CD8-positive, alpha-beta memory T cell (primary cell): ENCODE data around the gene SHCBP1L. TPM values are rescaled to one million over a fixed set of nuclear protein-coding genes. Genes with fewer than 3 reads are reported as not detected.

Source experiments
- CTCF ChIA-PET: fragments of 350-600 bp; sonication (Branson Sonifier 250); formaldehyde crosslinking; loops from one replicate; lab custom pipeline; 2021; ENCODE audit warnings: antibody characterized with exemption; lab: Charles Lee
- POLR2A ChIA-PET: fragments of 350-600 bp; sonication (Branson Sonifier 250); formaldehyde crosslinking; loops from one replicate; lab custom pipeline; 2021; ENCODE audit warnings: antibody characterized with exemption; lab: Charles Lee
- DNase-seq, 5 donors: peaks; one replicate each; pipeline versions ENCODE4 v3.0.0 to v3.0.0-alpha.2; 2020 to 2022; ENCODE audit warnings: mixed read lengths in 1 of 5
- H3K27ac ChIP-seq: one replicate; pipeline ENCODE4 v1.7.0; 2013; ENCODE audit warnings: low read depth, mild to moderate bottlenecking, low read length, moderate library complexity
- H3K27me3 ChIP-seq: 2 replicates; pipeline ENCODE4 v1.7.0; 2013; ENCODE audit warnings: low read length, mild to moderate bottlenecking; ENCODE audit not compliant: insufficient read depth, poor library complexity, severe bottlenecking
- H3K36me3 ChIP-seq: 2 replicates; pipeline ENCODE4 v1.7.0; 2013; ENCODE audit warnings: mild to moderate bottlenecking, low read length, moderate library complexity; ENCODE audit not compliant: insufficient read depth
- H3K4me1 ChIP-seq: 2 replicates; pipeline ENCODE4 v1.7.0; 2013; ENCODE audit warnings: mild to moderate bottlenecking, low read length, moderate library complexity; ENCODE audit not compliant: insufficient read depth
- H3K4me3 ChIP-seq: 2 replicates; pipeline ENCODE4 v1.7.0; 2013; ENCODE audit warnings: mild to moderate bottlenecking, low read length
- H3K9me3 ChIP-seq: 2 replicates; pipeline ENCODE4 v1.7.0; 2013; ENCODE audit warnings: mild to moderate bottlenecking, low read length
- H3K27ac Mint-ChIP-seq, 8 donors: one replicate each; pipeline ENCODE4 v1.8.0; 2020 to 2021; ENCODE audit warnings: mixed read lengths in 8 of 8, mild to moderate bottlenecking in 6 of 8, inconsistent platforms in 3 of 8, moderate library complexity in 3 of 8
- H3K27me3 Mint-ChIP-seq, 2 donors: one replicate each; pipeline ENCODE4 v1.8.0; 2020 to 2021; ENCODE audit warnings: mixed read lengths in 2 of 2, mild to moderate bottlenecking in 1 of 2, moderate library complexity in 1 of 2
- H3K36me3 Mint-ChIP-seq, 3 donors: one replicate each; pipeline ENCODE4 v1.8.0; 2020 to 2021; ENCODE audit warnings: mixed read lengths in 3 of 3, inconsistent platforms in 1 of 3, mild to moderate bottlenecking in 1 of 3
- H3K4me1 Mint-ChIP-seq, 3 donors: one replicate each; pipeline ENCODE4 v1.8.0; 2020 to 2021; ENCODE audit warnings: mixed read lengths in 3 of 3, inconsistent platforms in 1 of 3, mild to moderate bottlenecking in 1 of 3
- H3K4me3 Mint-ChIP-seq, 7 donors: one replicate each; pipeline ENCODE4 v1.8.0; 2020 to 2021; ENCODE audit warnings: mixed read lengths in 7 of 7, mild to moderate bottlenecking in 6 of 7, moderate library complexity in 4 of 7, inconsistent platforms in 2 of 7
- H3K9me3 Mint-ChIP-seq, 5 donors: one replicate each; pipeline ENCODE4 v1.8.0; 2020 to 2022; ENCODE audit warnings: mixed read lengths in 5 of 5, mild to moderate bottlenecking in 3 of 5, moderate library complexity in 2 of 5, inconsistent platforms in 1 of 5
- polyA plus RNA-seq: library from polyadenylated mRNA; unstranded; fragments of 300-500 nt; fragmentation: Illumina TruSeq; gene quantifications from one replicate; pipeline ENCODE4 v1.2.3, GENCODE V29; 2021
- total RNA-seq, 2 experiments: library from RNA; stranded (reverse); gene quantifications; one replicate each; pipeline ENCODE4 v1.2.3, GENCODE V29; 2021

SHCBP1L gene
- total and polyA plus RNA-seq, 3 experiments from 2014 or later, result not detected

GRCh38 chr1:182860658-182861057 lies 92.3 kb downstream of the SHCBP1L start:
- DNase-seq, result no peak
- Histone ChIP-seq H3K27ac (no peak overlapping the region), H3K27me3 (no peaks in the 10 kb centered on the region), H3K4me3 (no peak overlapping the region), H3K9me3 (no peaks in the 10 kb centered on the region), H3K4me1 (no peaks in the 10 kb centered on the region), H3K36me3 (peaks cover 86% of the 10 kb centered on the region)
- no peaks in the 10 kb centered on the region for H3K27me3 Mint-ChIP-seq
- H3K27ac Mint-ChIP-seq, result no peak overlapping the region
- no peaks in the 10 kb centered on the region for H3K9me3 Mint-ChIP-seq
- CTCF ChIA-PET, result no interaction called here
- peaks cover 16 to 95% (median 31%) of the 10 kb centered on the region in 3 donors for H3K36me3 Mint-ChIP-seq
- H3K4me1 Mint-ChIP-seq, result peaks cover 8 to 33% (median 26%) of the 10 kb centered on the region in 3 donors
- POLR2A ChIA-PET, result no interaction called here
- no peak overlapping the region for H3K4me3 Mint-ChIP-seq

GRCh38 chr1:182857212-182857611 lies 95.8 kb downstream of the SHCBP1L start:
- Histone ChIP-seq H3K4me1 (no peaks in the 10 kb centered on the region), H3K4me3 (no peak overlapping the region), H3K27me3 (no peaks in the 10 kb centered on the region), H3K9me3 (no peaks in the 10 kb centered on the region), H3K36me3 (peaks cover 94% of the 10 kb centered on the region), H3K27ac (no peak overlapping the region)
- H3K9me3 Mint-ChIP-seq, result no peaks in the 10 kb centered on the region
- ChIA-PET CTCF (no interaction called here), POLR2A (no interaction called here)
- no peak for DNase-seq
- peaks cover 8 to 30% (median 26%) of the 10 kb centered on the region in 3 donors for H3K4me1 Mint-ChIP-seq
- peaks cover 16 to 97% (median 40%) of the 10 kb centered on the region in 3 donors for H3K36me3 Mint-ChIP-seq
- H3K27me3 Mint-ChIP-seq, result no peaks in the 10 kb centered on the region
- peak overlapping the region in 1 of 8 donors; percentile 10 for H3K27ac Mint-ChIP-seq
- H3K4me3 Mint-ChIP-seq, result no peak overlapping the region

- Histone ChIP-seq H3K27me3 (no peaks in the 10 kb centered on the region), H3K4me3 (no peak overlapping the region), H3K9me3 (no peaks in the 10 kb centered on the region), H3K4me1 (no peaks in the 10 kb centered on the region), H3K36me3 (peaks cover 96% of the 10 kb centered on the region), H3K27ac (no peak overlapping the region)
- POLR2A ChIA-PET, result no interaction called here
- DNase-seq, result no peak
- H3K9me3 Mint-ChIP-seq, result no peaks in the 10 kb centered on the region
- H3K27ac Mint-ChIP-seq, result peak overlapping the region in 1 of 8 donors; percentile 52
- no peak overlapping the region for H3K4me3 Mint-ChIP-seq
- H3K36me3 Mint-ChIP-seq, result peaks cover 13 to 98% (median 36%) of the 10 kb centered on the region in 3 donors
- CTCF ChIA-PET, result no interaction called here
- H3K27me3 Mint-ChIP-seq, result no peaks in the 10 kb centered on the region
- peaks cover 9 to 27% (median 19%) of the 10 kb centered on the region in 3 donors for H3K4me1 Mint-ChIP-seq
Measured at GRCh38 chr1:182855911-182856310, 97.1 kb downstream of the SHCBP1L start.

- H3K4me3 Mint-ChIP-seq, result no peak overlapping the region
- ChIA-PET POLR2A (no interaction called here), CTCF (no interaction called here)
- no peak for DNase-seq
- H3K27ac Mint-ChIP-seq, result no peak overlapping the region
- Histone ChIP-seq H3K27ac (no peak overlapping the region), H3K27me3 (no peaks in the 10 kb centered on the region), H3K4me1 (peaks cover 10% of the 10 kb centered on the region), H3K4me3 (no peak overlapping the region), H3K9me3 (no peaks in the 10 kb centered on the region), H3K36me3 (peaks cover 88% of the 10 kb centered on the region)
- no peaks in the 10 kb centered on the region for H3K9me3 Mint-ChIP-seq
- H3K36me3 Mint-ChIP-seq, result peaks cover 11 to 96% (median 30%) of the 10 kb centered on the region in 3 donors
- H3K27me3 Mint-ChIP-seq, result no peaks in the 10 kb centered on the region
- H3K4me1 Mint-ChIP-seq, result peaks cover 38 to 52% (median 39%) of the 10 kb centered on the region in 3 donors
Measured at GRCh38 chr1:182851825-182852224, 101.1 kb downstream of the SHCBP1L start.

- Histone ChIP-seq H3K36me3 (peaks cover 82% of the 10 kb centered on the region), H3K27me3 (no peaks in the 10 kb centered on the region), H3K4me3 (no peak overlapping the region), H3K9me3 (no peaks in the 10 kb centered on the region), H3K27ac (no peak overlapping the region), H3K4me1 (peaks cover 16% of the 10 kb centered on the region)
- peak overlapping the region in 1 of 8 donors; percentile 32 for H3K27ac Mint-ChIP-seq
- H3K27me3 Mint-ChIP-seq, result no peaks in the 10 kb centered on the region
- no peak for DNase-seq
- peaks cover 45 to 61% (median 49%) of the 10 kb centered on the region in 3 donors for H3K4me1 Mint-ChIP-seq
- ChIA-PET POLR2A (no interaction called here), CTCF (no interaction called here)
- H3K36me3 Mint-ChIP-seq, result peaks cover 13 to 97% (median 32%) of the 10 kb centered on the region in 3 donors
- H3K4me3 Mint-ChIP-seq, result no peak overlapping the region
- H3K9me3 Mint-ChIP-seq, result no peaks in the 10 kb centered on the region
Measured at GRCh38 chr1:182850319-182850718, 102.6 kb downstream of the SHCBP1L start.

Other genes starting within 250 kb of the SHCBP1L start
- 10 to 100 TPM in 1 of 2 experiments, 1 to 10 TPM in 1; 9.3 to 12.3 TPM for gene NPL, start 163.4 kb downstream of the SHCBP1L start, total RNA-seq
- gene NPL, start 163.4 kb downstream of the SHCBP1L start, polyA plus RNA-seq, result 8.5 TPM
- gene DHX9, start 113.8 kb downstream of the SHCBP1L start, total RNA-seq, result 100 to 1,000 TPM; 342 to 353 TPM
- gene DHX9, start 113.8 kb downstream of the SHCBP1L start, polyA plus RNA-seq, result 115 TPM
- gene LAMC1, start 70.3 kb upstream of the SHCBP1L start, total RNA-seq, result under 1 TPM; 0.33 to 0.58 TPM
- not detected for gene LAMC1, start 70.3 kb upstream of the SHCBP1L start, polyA plus RNA-seq
- not detected for gene LAMC2, start 233.1 kb upstream of the SHCBP1L start, total RNA-seq
- gene LAMC2, start 233.1 kb upstream of the SHCBP1L start, polyA plus RNA-seq, result not detected